ENCODE measurements around the gene MSTO1. TPM values are rescaled to one million over a fixed set of nuclear protein-coding genes. Genes with fewer than 3 reads are reported as not detected.
"Not testable (repeated sequence)": the region's sequence is repeated elsewhere in the genome, so short reads cannot be mapped to it uniquely, and the experiment has no call there.

MSTO1 gene
- total RNA-seq, 1 experiment from 2014 or later = 61.7 TPM

DNA sequence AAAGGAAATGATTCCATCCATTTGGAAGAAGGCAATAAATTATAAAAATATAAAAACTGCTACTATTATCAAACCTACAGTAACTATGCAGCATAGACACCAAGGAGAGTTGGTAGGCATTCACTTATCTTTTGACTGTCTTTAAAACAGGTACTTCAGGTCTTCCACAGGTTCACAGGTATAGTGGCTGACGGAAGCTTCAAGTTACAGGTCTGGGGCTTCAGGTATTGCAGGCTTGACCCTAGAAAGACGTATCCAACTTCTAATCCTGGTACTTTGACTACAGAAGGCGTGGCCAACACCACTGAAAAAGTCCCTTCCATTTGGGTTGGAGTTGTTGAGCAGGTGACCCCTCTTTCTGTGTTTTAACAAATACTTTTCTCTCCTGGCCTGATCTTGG, 42.9 kb downstream of the MSTO1 start:
- Mint-ChIP-seq H3K27me3 (ENCODE audit: low read depth) (peaks cover 33% of the 10 kb centered on the region), H3K27ac (no peak overlapping the region), H3K4me1 (peaks cover 5% of the 10 kb centered on the region), H3K36me3 (0 out of 2 replicates have a peak, but pooled peaks cover 2% of the 10 kb centered on the region), H3K9me3 (peaks cover 9% of the 10 kb centered on the region), H3K4me3 (no peak overlapping the region)
- ChIA-PET CTCF (no interaction called here), POLR2A (no interaction called here)
- ATAC-seq (no peak), DNase-seq (ENCODE audit: low spot score) (no peak)
- no peak for TF ChIP-seq GTF2I (CRISPR knock-in tag; conservative IDR thresholded peaks at IDR 0.05)

- H3K9me3 Mint-ChIP-seq = no peaks in the 10 kb centered on the region
- ChIA-PET CTCF (no interaction called here), POLR2A (no interaction called here)
- ATAC-seq (no peak), DNase-seq (ENCODE audit: low spot score) (no peak)
- peaks cover 38% of the 10 kb centered on the region for H3K36me3 Mint-ChIP-seq
- peaks cover 30% of the 10 kb centered on the region for H3K27me3 Mint-ChIP-seq (ENCODE audit: low read depth)
- H3K27ac Mint-ChIP-seq = no peak overlapping the region
- no peaks in the 10 kb centered on the region for H3K4me1 Mint-ChIP-seq
- H3K4me3 Mint-ChIP-seq = no peak overlapping the region
- no peak for TF ChIP-seq PRRX2 (CRISPR knock-in tag; IDR thresholded peaks at IDR 0.05)
- TF ChIP-seq ZNF121 (CRISPR knock-in tag; IDR thresholded peaks at IDR 0.05) = no peak
- TF ChIP-seq USF1 (CRISPR knock-in tag; IDR thresholded peaks at IDR 0.05) = no peak
Observed at GRCh38 chr1:155657463-155657862, 47.4 kb downstream of the MSTO1 start.

- ATAC-seq = not testable (repeated sequence)
Observed at GRCh38 chr1:155661239-155661638, 51.2 kb downstream of the MSTO1 start.

More at GRCh38 chr1:155661239-155661638, 51.2 kb downstream of the MSTO1 start:
- POLR2A ChIA-PET; H3K4me3 Mint-ChIP-seq; H3K27me3 Mint-ChIP-seq (ENCODE audit: low read depth); H3K4me1 Mint-ChIP-seq; DNase-seq (ENCODE audit: low spot score); H3K27ac Mint-ChIP-seq; H3K9me3 Mint-ChIP-seq; CTCF ChIA-PET: not testable (repeated sequence)
- H3K36me3 Mint-ChIP-seq = peaks cover 67% of the 10 kb centered on the region

Other genes starting within 250 kb of the MSTO1 start
- 26.6 to 29.3 TPM (median 27.0 TPM) in 3 replicates for gene ASH1L, start 47.4 kb upstream of the MSTO1 start, total RNA-seq (2021)
- gene YY1AP1, start 78.6 kb downstream of the MSTO1 start, total RNA-seq (2021) = 41.8 to 45.0 TPM (median 41.8 TPM) in 3 replicates
- 107 to 125 TPM (median 109 TPM) in 3 replicates for gene DAP3, start 78.9 kb downstream of the MSTO1 start, total RNA-seq (2021)
- 44.6 to 54.4 TPM (median 46.6 TPM) in 3 replicates for gene GON4L, start 247.0 kb downstream of the MSTO1 start, total RNA-seq (2021)
- gene SYT11, start 249.3 kb downstream of the MSTO1 start, total RNA-seq (2021) = 6.1 to 8.9 TPM (median 7.5 TPM) in 3 replicates

Measured in WTC11 (cell line).